ENCODE measurements around the gene PTPRN2. TPM values are rescaled to one million over a fixed set of nuclear protein-coding genes. Genes with fewer than 3 reads are reported as not detected.

PTPRN2 gene
- polyA plus RNA-seq, 1 of the 3 experiments (the other 2 are of a cell fraction), result 4.0 TPM

DNA sequence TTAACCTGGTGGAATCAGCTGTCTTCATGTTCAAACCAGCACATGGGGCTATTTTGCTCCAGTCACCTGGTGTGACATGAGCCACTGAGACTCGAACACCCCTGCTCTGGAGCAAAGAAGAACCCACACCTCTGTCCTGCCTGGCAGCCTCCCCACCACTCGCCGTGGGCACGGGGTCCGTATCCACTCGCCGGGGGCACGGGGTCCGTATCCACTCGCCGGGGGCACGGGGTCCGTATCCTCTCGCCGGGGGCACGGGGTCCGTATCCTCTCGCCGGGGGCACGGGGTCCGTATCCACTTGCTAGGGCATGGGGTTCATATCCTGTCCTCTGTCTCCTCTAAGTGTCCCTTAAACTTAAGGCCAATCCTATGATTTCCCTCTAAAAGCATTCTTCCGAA lies 558.7 kb downstream of the PTPRN2 start:
- Histone ChIP-seq H3K9ac (no peak overlapping the region), H2AFZ (ENCODE audit: low read depth) (no peak overlapping the region), H3K4me1 (ENCODE audit: control insufficient read depth in 1 of 2, insufficient read depth in 2 of 2, low read depth in 1 of 2, low read length in 1 of 2) (peaks cover 0 to 38% of the 10 kb centered on the region in 2 experiments; a peak in 2 of 4 replicates), H3K9me3 (peaks cover 11% of the 10 kb centered on the region; the same call in 1 of the 2 replicates), H3K27ac (ENCODE audit: low read depth in 2 of 2, low read length in 1 of 2) (no peak overlapping the region), H3K9me2 (no peaks in the 10 kb centered on the region), H3K4me3 (ENCODE audit: low read depth in 2 of 2, low read length in 1 of 2) (no peak overlapping the region), H3K36me3 (replicated peaks in 1 of 2; ENCODE audit: control insufficient read depth in 1 of 2, insufficient read depth in 2 of 2, low read length in 1 of 2) (no peaks in the 10 kb centered on the region), H3K27me3 (ENCODE audit: insufficient read depth) (no peaks in the 10 kb centered on the region), H4K20me1 (ENCODE audit: insufficient read depth) (no peaks in the 10 kb centered on the region), H3F3A (replicated peaks; ENCODE audit: insufficient read depth) (no peaks in the 10 kb centered on the region), H3K79me2 (ENCODE audit: insufficient read depth) (no peaks in the 10 kb centered on the region), H3K4me2 (no peak overlapping the region)
- TF ChIP-seq, protein P1, sequence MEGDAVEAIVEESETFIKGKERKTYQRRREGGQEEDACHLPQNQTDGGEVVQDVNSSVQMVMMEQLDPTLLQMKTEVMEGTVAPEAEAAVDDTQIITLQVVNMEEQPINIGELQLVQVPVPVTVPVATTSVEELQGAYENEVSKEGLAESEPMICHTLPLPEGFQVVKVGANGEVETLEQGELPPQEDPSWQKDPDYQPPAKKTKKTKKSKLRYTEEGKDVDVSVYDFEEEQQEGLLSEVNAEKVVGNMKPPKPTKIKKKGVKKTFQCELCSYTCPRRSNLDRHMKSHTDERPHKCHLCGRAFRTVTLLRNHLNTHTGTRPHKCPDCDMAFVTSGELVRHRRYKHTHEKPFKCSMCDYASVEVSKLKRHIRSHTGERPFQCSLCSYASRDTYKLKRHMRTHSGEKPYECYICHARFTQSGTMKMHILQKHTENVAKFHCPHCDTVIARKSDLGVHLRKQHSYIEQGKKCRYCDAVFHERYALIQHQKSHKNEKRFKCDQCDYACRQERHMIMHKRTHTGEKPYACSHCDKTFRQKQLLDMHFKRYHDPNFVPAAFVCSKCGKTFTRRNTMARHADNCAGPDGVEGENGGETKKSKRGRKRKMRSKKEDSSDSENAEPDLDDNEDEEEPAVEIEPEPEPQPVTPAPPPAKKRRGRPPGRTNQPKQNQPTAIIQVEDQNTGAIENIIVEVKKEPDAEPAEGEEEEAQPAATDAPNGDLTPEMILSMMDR (IDR thresholded peaks at IDR 0.05), result no peak
- TF ChIP-seq NFIC (IDR thresholded peaks at IDR 0.05; ENCODE audit: borderline replicate concordance), result no peak
- no peak for TF ChIP-seq EP300 (IDR thresholded peaks at IDR 0.05; ENCODE audit: borderline replicate concordance in 1 of 2, low read depth in 1 of 2, low read length in 1 of 2)
- no peak for TF ChIP-seq TCF12 (IDR thresholded peaks at IDR 0.05)
- TF ChIP-seq, protein P2, sequence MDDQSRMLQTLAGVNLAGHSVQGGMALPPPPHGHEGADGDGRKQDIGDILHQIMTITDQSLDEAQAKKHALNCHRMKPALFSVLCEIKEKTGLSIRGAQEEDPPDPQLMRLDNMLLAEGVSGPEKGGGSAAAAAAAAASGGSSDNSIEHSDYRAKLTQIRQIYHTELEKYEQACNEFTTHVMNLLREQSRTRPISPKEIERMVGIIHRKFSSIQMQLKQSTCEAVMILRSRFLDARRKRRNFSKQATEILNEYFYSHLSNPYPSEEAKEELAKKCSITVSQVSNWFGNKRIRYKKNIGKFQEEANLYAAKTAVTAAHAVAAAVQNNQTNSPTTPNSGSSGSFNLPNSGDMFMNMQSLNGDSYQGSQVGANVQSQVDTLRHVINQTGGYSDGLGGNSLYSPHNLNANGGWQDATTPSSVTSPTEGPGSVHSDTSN (IDR thresholded peaks at IDR 0.05), result no peak
- TF ChIP-seq SIN3A (IDR thresholded peaks at IDR 0.05; ENCODE audit: borderline replicate concordance, low read depth, low read length), result no peak
- no peak for TF ChIP-seq NRF1 (IDR thresholded peaks at IDR 0.05; ENCODE audit: low read depth, low read length)
- no peak for TF ChIP-seq FOXJ3 (CRISPR knock-in tag; IDR thresholded peaks at IDR 0.05)
- TF ChIP-seq, protein P3, sequence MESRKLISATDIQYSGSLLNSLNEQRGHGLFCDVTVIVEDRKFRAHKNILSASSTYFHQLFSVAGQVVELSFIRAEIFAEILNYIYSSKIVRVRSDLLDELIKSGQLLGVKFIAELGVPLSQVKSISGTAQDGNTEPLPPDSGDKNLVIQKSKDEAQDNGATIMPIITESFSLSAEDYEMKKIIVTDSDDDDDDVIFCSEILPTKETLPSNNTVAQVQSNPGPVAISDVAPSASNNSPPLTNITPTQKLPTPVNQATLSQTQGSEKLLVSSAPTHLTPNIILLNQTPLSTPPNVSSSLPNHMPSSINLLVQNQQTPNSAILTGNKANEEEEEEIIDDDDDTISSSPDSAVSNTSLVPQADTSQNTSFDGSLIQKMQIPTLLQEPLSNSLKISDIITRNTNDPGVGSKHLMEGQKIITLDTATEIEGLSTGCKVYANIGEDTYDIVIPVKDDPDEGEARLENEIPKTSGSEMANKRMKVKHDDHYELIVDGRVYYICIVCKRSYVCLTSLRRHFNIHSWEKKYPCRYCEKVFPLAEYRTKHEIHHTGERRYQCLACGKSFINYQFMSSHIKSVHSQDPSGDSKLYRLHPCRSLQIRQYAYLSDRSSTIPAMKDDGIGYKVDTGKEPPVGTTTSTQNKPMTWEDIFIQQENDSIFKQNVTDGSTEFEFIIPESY (IDR thresholded peaks at IDR 0.05; ENCODE audit: borderline replicate concordance, low read depth), result no peak
- no peak for TF ChIP-seq GATA2 (CRISPR knock-in tag; IDR thresholded peaks at IDR 0.05)
- TF ChIP-seq TAF1 (IDR thresholded peaks at IDR 0.05; ENCODE audit: borderline replicate concordance, low read depth, low read length), result no peak
- TF ChIP-seq MEF2A (IDR thresholded peaks at IDR 0.05; ENCODE audit: borderline replicate concordance, low read depth), result no peak
- no peak for TF ChIP-seq SMC3 (IDR thresholded peaks at IDR 0.05; ENCODE audit: low read depth, low read length)
- POLR2A ChIA-PET, result no interaction called here
- DNase-seq, result no peak
- WGBS (ENCODE audit: low lambda C conversion rate), result 68% methylated on average over 8 of the region's 22 CpGs
- CTCF ChIA-PET, result no interaction called here
